GM12892 (cell line): ENCODE results near the gene C1orf94.

Source experiments
- POLR2A ChIP-seq: IDR thresholded peaks from 2 replicates; pipeline ENCODE4 v1.6.1; 2011; ENCODE audit warnings: low read depth, low read length, control low read depth
- POLR2AphosphoS5 ChIP-seq: IDR thresholded peaks from 2 replicates; pipeline ENCODE4 v1.6.1; 2011; ENCODE audit warnings: low read depth, low read length, control low read depth
- TAF1 ChIP-seq: IDR thresholded peaks from 2 replicates; pipeline ENCODE4 v1.6.1; 2011; ENCODE audit warnings: low read depth, mild to moderate bottlenecking, control low read depth, low read length, borderline replicate concordance

DNA sequence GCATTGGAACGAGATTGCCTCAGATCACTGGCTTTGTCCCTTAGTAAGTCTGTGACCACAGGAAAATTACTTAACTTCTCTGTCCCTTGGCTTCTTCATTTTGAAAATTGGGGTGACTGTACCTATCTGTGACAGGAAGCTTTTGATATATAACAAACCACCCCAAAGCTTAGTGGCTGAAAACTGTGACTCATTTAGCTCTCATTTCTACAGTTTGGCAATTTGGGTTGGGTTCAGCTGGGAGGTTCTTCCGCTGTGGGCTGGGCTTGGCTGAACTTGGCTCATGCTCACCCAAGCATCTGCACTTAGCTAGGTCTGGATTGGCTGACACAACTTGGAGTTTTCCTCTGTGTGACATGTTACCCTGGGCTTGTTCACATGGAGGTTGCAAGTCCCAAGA is 14.0 kb downstream of the C1orf94 start:
- TF ChIP-seq TAF1 (no peak), POLR2A (no peak), POLR2AphosphoS5 (no peak)
